Cerebellar nuclear complex (tissue), 1 donor: ENCODE results near the gene GFOD1.
"Not testable (repeated sequence)": the region's sequence is repeated elsewhere in the genome, so short reads cannot be mapped to it uniquely, and the experiment has no call there.

ENCODE experiments used
- DNase-seq, 2 experiments: peaks; one replicate each; lab custom pipeline; 2025; lab: John Stamatoyannopoulos, UW

GFOD1 gene

GRCh38 chr6:13465734-13466133 is 21.7 kb downstream of the GFOD1 start:
- no peak for DNase-seq

DNA sequence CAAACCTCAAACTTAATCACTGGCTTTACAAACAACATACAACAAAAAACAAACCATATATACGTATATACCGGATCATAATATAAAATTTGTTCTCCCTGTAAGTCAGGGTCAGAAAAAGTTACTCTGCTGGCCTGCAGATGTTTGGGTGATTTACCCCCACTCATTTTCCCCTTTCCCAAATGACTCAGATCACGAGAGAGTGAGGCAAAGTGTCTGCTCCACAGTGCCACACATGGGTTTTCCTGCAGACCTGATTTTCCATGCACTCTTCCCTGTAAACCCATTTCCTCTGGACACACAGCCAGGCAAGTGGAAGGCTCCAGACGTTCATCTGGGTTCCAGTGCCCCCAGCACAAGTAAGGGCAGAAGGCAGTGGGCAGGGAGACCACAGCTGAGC is 23.5 kb downstream of the GFOD1 start:
- no peak for DNase-seq

GRCh38 chr6:13463328-13463717 is 24.1 kb downstream of the GFOD1 start:
- DNase-seq, result no peak

- no peak for DNase-seq
These were observed 24.7 kb downstream of the GFOD1 start for GRCh38 chr6:13462458-13463327.

DNA sequence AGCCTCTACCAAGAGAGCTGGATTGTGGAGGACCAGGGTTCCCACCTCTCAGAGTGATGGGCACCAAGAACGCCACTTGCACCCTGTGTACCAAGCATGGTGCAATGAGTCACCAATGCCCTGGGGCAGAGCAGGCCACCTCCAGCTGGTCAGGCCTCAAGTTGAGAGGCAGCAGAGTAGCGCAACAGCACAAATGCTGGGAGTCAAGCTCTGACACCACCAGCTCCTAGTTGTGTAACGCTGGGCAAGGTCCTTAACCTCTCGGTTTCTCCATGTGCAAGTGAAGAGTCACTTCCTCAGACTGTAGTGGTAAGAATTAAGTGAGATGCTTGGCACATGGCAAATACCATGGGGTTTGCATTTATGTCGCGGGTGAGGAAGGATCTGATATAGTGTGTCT is 25.6 kb downstream of the GFOD1 start:
- no peak for DNase-seq

GRCh38 chr6:13461307-13461706 is 26.1 kb downstream of the GFOD1 start:
- no peak for DNase-seq

- DNase-seq, result not testable (repeated sequence)
These were observed 27.1 kb downstream of the GFOD1 start for GRCh38 chr6:13460289-13460688.

DNA sequence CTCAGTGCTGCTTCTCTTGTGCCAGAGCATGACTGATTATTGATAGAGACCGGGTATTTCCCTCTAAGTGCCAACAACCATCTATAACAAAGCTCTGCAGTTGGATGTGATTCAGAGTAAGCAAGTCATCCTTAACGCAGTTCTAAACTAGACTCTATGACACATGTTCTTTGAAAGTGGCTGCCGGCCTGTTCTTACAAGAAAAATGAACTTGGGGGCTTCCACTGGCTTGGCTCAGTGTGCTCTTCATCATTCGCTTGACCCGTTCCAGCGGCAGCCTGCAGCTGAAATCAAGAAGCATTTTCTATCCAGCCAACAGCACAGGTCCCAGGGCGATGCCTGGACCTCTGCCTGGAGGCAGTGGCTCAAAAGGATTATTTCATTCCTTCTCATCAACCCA is 29.8 kb downstream of the GFOD1 start:
- no peak for DNase-seq

DNA sequence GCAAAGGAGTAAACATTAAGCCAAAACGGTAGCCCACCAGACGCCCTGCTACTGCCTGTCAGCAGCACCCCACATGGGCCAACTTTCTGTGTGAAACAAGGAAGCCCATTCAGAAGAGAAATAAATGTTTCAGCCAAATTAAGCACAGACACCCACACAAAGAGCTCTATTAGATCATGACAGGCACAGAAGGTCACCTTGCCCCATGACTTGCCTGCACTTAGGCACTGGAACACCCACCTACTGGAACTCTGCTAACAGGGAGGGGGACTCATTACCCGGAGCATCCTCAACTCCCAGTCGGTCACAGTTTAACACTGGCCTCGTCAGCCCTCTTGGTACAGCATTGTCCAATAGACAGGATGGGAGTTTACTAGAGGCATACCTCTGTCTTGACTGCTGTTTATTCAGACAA is 31.8 kb downstream of the GFOD1 start:
- no peak for DNase-seq

DNA sequence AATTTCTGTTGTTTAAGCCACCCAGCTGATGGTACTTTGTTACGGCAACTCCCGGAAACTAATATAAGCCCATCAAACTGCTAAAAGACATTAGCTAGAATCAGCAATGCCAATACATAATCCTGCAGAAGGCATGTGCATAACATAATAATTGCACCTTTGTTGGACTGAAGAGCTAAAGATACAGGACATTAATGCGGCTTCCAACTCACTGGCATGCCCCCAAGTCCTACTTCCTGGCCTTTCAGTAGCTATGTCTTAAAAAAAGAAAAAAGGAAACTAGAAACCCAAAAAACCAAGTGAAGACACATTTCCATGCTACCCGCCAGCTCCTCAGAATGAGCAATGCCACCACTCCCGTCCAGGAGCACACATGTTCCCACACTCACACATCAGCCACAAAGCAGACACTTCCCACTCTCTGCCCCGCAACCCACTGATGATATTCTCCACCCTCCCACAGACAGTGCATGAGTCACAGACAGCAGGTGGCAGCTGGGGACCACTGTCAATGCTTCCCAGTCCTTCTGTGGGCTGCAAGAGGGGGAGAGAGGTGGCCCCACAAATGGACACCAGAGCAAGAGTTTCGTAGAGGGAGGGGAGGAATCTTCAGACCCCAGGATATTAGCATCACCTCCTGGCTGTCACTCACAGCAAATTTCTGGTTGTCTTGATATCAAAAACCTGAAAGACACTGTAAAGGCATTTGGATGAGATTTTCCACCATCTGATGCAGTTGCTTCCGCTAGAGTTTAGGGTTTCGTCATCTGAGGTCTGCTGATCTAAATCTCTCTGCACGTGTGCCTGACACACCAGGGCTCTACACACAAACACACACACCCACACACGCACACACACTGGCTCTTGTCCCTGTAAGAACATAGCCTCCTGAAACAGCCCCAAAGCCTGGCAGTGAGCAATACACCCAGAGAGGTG is 32.8 kb downstream of the GFOD1 start:
- no peak for DNase-seq

- DNase-seq, result peak in 1 of 2 experiments; percentile 26
These were observed 33.6 kb downstream of the GFOD1 start for GRCh38 chr6:13453771-13454251.

- no peak for DNase-seq
These were observed 34.2 kb downstream of the GFOD1 start for GRCh38 chr6:13453153-13453552.

- DNase-seq, result no peak
These were observed 34.9 kb downstream of the GFOD1 start for GRCh38 chr6:13452346-13453117.

DNA sequence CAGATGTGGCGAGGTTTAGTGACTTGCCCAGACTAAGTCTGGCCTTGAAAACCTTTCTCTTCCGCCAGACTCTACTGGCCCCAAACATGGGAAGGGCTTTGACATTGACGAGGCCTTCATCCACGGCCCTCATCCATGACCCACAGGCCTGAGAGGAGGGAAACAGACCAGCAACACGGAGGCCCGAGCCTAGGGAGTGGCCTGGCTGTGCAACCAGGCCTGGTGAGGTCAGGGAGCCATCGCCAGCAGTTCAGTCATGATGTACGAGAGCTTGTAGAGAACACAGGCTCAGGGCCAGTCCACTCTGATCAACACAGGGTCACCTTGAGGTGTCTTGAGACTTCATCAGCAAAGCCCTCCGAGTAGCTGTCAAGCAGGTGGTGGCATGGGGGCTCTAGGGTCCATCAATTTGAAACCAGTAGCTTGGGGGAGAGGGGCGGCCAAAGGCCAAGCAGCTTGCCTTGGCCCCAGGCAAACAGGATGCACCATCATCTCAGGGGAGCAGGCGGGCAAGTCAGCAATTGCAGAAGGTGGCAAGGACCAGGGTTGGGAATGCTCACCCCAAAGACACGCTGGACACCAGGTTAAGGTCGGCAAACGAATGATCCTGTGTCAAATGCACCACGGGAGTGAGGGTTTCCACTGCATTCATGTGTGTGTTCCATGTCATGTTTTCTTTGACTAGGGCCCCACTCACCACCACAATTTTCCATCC is 36.1 kb downstream of the GFOD1 start:
- no peak for DNase-seq

DNA sequence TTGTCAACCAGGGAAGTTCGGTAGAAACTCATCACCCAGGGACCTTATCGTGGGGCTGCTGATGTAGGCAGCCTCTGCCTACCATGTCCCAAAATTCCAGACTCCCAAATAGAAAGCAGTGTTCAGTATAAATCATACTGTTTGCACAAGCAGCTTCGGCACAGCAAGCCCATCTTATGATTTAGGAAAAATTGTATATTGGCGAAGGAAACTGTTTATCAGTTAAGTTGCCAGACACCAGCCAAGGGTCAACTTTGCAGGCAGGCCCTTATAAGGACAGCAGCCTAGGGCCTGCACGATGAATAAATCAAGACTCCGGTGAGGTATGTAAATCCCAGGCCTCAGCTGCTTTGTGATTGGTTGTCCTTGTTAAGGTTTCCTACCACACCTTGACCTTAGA is 36.8 kb downstream of the GFOD1 start:
- DNase-seq, result no peak

- DNase-seq, result no peak
These were observed 39.3 kb downstream of the GFOD1 start for GRCh38 chr6:13447949-13448724.

GRCh38 chr6:13446381-13446780 is 41.0 kb downstream of the GFOD1 start:
- DNase-seq, result no peak

- DNase-seq, result no peak
These were observed 41.7 kb downstream of the GFOD1 start for GRCh38 chr6:13445744-13446115.

DNA sequence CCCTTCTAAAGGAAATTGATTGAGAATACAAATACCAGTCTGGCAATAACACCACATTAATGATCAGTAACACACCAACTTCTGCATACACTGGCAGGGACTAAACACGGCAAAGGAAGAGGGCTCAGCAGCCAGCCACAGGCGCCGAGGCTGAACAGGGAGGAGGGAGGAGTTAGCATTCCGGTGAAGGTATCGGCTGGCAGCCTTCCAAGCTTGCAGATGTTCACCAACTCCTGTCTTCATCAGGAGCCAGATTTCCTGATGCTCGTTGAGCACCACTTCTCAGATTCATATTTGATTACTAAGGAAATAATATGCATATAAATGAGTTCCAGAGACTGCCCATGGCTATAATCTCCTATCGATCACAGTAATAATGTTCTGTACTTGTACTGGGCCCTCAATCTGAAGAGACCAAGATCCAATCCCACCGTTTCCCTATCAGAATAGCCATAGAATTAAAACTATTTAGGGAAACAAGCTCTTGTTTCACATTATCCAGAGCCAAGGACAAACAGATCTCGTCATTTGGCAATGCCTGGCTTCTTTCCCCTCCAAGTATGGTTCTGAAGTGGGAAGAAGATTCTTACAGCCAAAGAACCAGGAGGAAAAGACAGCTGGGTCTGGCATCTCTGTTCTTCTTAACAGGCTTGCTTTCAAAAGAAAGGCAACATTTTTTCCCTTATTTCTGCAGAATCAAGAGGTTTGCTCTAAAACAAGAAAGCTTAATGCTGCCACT is 42.2 kb downstream of the GFOD1 start:
- DNase-seq, result no peak

DNA sequence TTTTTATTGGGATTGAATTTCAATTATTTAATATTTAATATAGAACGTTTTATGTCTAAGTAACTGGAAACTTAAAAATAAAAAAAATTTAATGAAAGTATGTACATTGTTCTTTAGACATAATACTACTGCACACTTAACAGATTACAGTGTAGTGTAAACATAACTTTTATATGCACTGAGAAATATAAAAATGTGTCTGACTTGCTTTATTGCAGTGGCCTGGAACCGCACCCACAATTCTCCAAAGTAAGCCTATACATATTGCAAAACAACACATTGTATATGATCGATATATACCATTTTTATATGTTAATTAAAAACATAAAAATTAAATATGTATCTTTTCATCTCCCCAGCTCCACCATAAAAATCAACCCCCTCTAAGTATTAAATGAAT is 42.8 kb downstream of the GFOD1 start:
- no peak for DNase-seq
